ENCODE measurements around the gene IGSF23.
A peak's percentile ranks its signal among the peaks of the same experiment; 100 is the strongest.
"Not testable (repeated sequence)": the region's sequence is repeated elsewhere in the genome, so short reads cannot be mapped to it uniquely, and the experiment has no call there.

IGSF23 gene

GRCh38 chr19:44609219-44609618, 4.1 kb upstream of the IGSF23 start:
- H3K36me3 ChIP-seq (ENCODE audit: control insufficient read depth in 1 of 2, insufficient read depth in 2 of 2, low read length in 2 of 2), result no peaks in the 10 kb centered on the region
- no peak overlapping the region for H3K9ac ChIP-seq (ENCODE audit: low read depth in 1 of 2, low read length in 2 of 2)
- no peaks in the 10 kb centered on the region for H3K9me3 ChIP-seq (ENCODE audit: control insufficient read depth in 1 of 2, low read length in 2 of 2)
- no peaks in the 10 kb centered on the region for H3K27me3 ChIP-seq (ENCODE audit: control insufficient read depth in 1 of 2, insufficient read depth in 2 of 2, low read length in 2 of 2)
- H3K4me1 ChIP-seq (ENCODE audit: control insufficient read depth in 1 of 2, insufficient read depth in 2 of 2, low read length in 2 of 2), result peaks cover 34 to 51% of the 10 kb centered on the region in 2 donors
- no peak overlapping the region for H3K27ac ChIP-seq (ENCODE audit: low read depth, low read length)
- no peak overlapping the region for H3K4me3 ChIP-seq (ENCODE audit: low read depth in 1 of 2, low read length in 2 of 2)

GRCh38 chr19:44610497-44610896, 2.9 kb upstream of the IGSF23 start:
- H3K27ac ChIP-seq (ENCODE audit: low read depth, low read length); H3K36me3 ChIP-seq (ENCODE audit: control insufficient read depth in 1 of 2, insufficient read depth in 2 of 2, low read length in 2 of 2); H3K9me3 ChIP-seq (ENCODE audit: control insufficient read depth in 1 of 2, low read length in 2 of 2); H3K27me3 ChIP-seq (ENCODE audit: control insufficient read depth in 1 of 2, insufficient read depth in 2 of 2, low read length in 2 of 2); H3K9ac ChIP-seq (ENCODE audit: low read depth in 1 of 2, low read length in 2 of 2); H3K4me3 ChIP-seq (ENCODE audit: low read depth in 1 of 2, low read length in 2 of 2): not testable (repeated sequence)
- H3K4me1 ChIP-seq (ENCODE audit: control insufficient read depth in 1 of 2, insufficient read depth in 2 of 2, low read length in 2 of 2), result peaks cover 33 to 50% of the 10 kb centered on the region in 2 donors

GRCh38 chr19:44611812-44612295, 1.5 kb upstream of the IGSF23 start:
- Histone ChIP-seq H3K27ac (ENCODE audit: low read depth, low read length) (no peak overlapping the region), H3K4me1 (ENCODE audit: control insufficient read depth in 1 of 2, insufficient read depth in 2 of 2, low read length in 2 of 2) (peaks cover 32 to 49% of the 10 kb centered on the region in 2 donors)

GRCh38 chr19:44614313-44614712, 950 bp downstream of the IGSF23 start:
- H3K27ac ChIP-seq (ENCODE audit: low read depth, low read length), result peak overlapping the region; percentile 72
- no peaks in the 10 kb centered on the region for H3K27me3 ChIP-seq (ENCODE audit: control insufficient read depth in 1 of 2, insufficient read depth in 2 of 2, low read length in 2 of 2)
- peaks cover 20 to 33% of the 10 kb centered on the region in 2 donors for H3K4me1 ChIP-seq (ENCODE audit: control insufficient read depth in 1 of 2, insufficient read depth in 2 of 2, low read length in 2 of 2)
- no peaks in the 10 kb centered on the region for H3K9me3 ChIP-seq (ENCODE audit: control insufficient read depth in 1 of 2, low read length in 2 of 2)
- peak overlapping the region in 1 of 2 donors; percentile 60 for H3K4me3 ChIP-seq (ENCODE audit: low read depth in 1 of 2, low read length in 2 of 2)
- no peak overlapping the region for H3K9ac ChIP-seq (ENCODE audit: low read depth in 1 of 2, low read length in 2 of 2)
- H3K36me3 ChIP-seq (ENCODE audit: control insufficient read depth in 1 of 2, insufficient read depth in 2 of 2, low read length in 2 of 2), result no peaks in the 10 kb centered on the region

More at GRCh38 chr19:44611812-44612295, 1.5 kb upstream of the IGSF23 start:
- no peak overlapping the region for H3K4me3 ChIP-seq (ENCODE audit: low read depth in 1 of 2, low read length in 2 of 2)
- H3K27me3 ChIP-seq (ENCODE audit: control insufficient read depth in 1 of 2, insufficient read depth in 2 of 2, low read length in 2 of 2), result no peaks in the 10 kb centered on the region
- H3K9ac ChIP-seq (ENCODE audit: low read depth in 1 of 2, low read length in 2 of 2), result peak overlapping the region in 1 of 2 donors; percentile 47
- no peaks in the 10 kb centered on the region for H3K36me3 ChIP-seq (ENCODE audit: control insufficient read depth in 1 of 2, insufficient read depth in 2 of 2, low read length in 2 of 2)
- no peaks in the 10 kb centered on the region for H3K9me3 ChIP-seq (ENCODE audit: control insufficient read depth in 1 of 2, low read length in 2 of 2)

- Histone ChIP-seq H3K27ac (ENCODE audit: low read depth, low read length) (no peak overlapping the region), H3K9me3 (ENCODE audit: control insufficient read depth in 1 of 2, low read length in 2 of 2) (no peaks in the 10 kb centered on the region), H3K9ac (ENCODE audit: low read depth in 1 of 2, low read length in 2 of 2) (no peak overlapping the region), H3K4me3 (ENCODE audit: low read depth in 1 of 2, low read length in 2 of 2) (peak overlapping the region in 1 of 2 donors; percentile 36), H3K27me3 (ENCODE audit: control insufficient read depth in 1 of 2, insufficient read depth in 2 of 2, low read length in 2 of 2) (no peaks in the 10 kb centered on the region), H3K4me1 (ENCODE audit: control insufficient read depth in 1 of 2, insufficient read depth in 2 of 2, low read length in 2 of 2) (peaks cover 15 to 28% of the 10 kb centered on the region in 2 donors), H3K36me3 (ENCODE audit: control insufficient read depth in 1 of 2, insufficient read depth in 2 of 2, low read length in 2 of 2) (no peaks in the 10 kb centered on the region)
Observed at GRCh38 chr19:44615863-44616247, 2.5 kb downstream of the IGSF23 start.

- Histone ChIP-seq H3K4me1 (ENCODE audit: control insufficient read depth in 1 of 2, insufficient read depth in 2 of 2, low read length in 2 of 2) (peaks cover 9 to 17% of the 10 kb centered on the region in 2 donors), H3K9me3 (ENCODE audit: control insufficient read depth in 1 of 2, low read length in 2 of 2) (no peaks in the 10 kb centered on the region), H3K27me3 (ENCODE audit: control insufficient read depth in 1 of 2, insufficient read depth in 2 of 2, low read length in 2 of 2) (no peaks in the 10 kb centered on the region), H3K4me3 (ENCODE audit: low read depth in 1 of 2, low read length in 2 of 2) (no peak overlapping the region), H3K9ac (ENCODE audit: low read depth in 1 of 2, low read length in 2 of 2) (no peak overlapping the region), H3K36me3 (ENCODE audit: control insufficient read depth in 1 of 2, insufficient read depth in 2 of 2, low read length in 2 of 2) (no peaks in the 10 kb centered on the region), H3K27ac (ENCODE audit: low read depth, low read length) (no peak overlapping the region)
Observed at GRCh38 chr19:44617110-44617880, 3.9 kb downstream of the IGSF23 start.

- Histone ChIP-seq H3K4me1 (ENCODE audit: control insufficient read depth in 1 of 2, insufficient read depth in 2 of 2, low read length in 2 of 2) (peaks cover 0 to 2% of the 10 kb centered on the region in 2 donors), H3K9ac (ENCODE audit: low read depth in 1 of 2, low read length in 2 of 2) (no peak overlapping the region), H3K9me3 (ENCODE audit: control insufficient read depth in 1 of 2, low read length in 2 of 2) (no peaks in the 10 kb centered on the region), H3K27me3 (ENCODE audit: control insufficient read depth in 1 of 2, insufficient read depth in 2 of 2, low read length in 2 of 2) (no peaks in the 10 kb centered on the region), H3K4me3 (ENCODE audit: low read depth in 1 of 2, low read length in 2 of 2) (no peak overlapping the region), H3K27ac (ENCODE audit: low read depth, low read length) (no peak overlapping the region), H3K36me3 (ENCODE audit: control insufficient read depth in 1 of 2, insufficient read depth in 2 of 2, low read length in 2 of 2) (no peaks in the 10 kb centered on the region)
Observed at GRCh38 chr19:44618640-44619357, 5.4 kb downstream of the IGSF23 start.

- Histone ChIP-seq H3K36me3 (ENCODE audit: control insufficient read depth in 1 of 2, insufficient read depth in 2 of 2, low read length in 2 of 2) (peaks cover 0 to 6% of the 10 kb centered on the region in 2 donors), H3K27ac (ENCODE audit: low read depth, low read length) (no peak overlapping the region), H3K4me3 (ENCODE audit: low read depth in 1 of 2, low read length in 2 of 2) (no peak overlapping the region), H3K9me3 (ENCODE audit: control insufficient read depth in 1 of 2, low read length in 2 of 2) (no peaks in the 10 kb centered on the region), H3K27me3 (ENCODE audit: control insufficient read depth in 1 of 2, insufficient read depth in 2 of 2, low read length in 2 of 2) (no peaks in the 10 kb centered on the region), H3K9ac (ENCODE audit: low read depth in 1 of 2, low read length in 2 of 2) (no peak overlapping the region), H3K4me1 (ENCODE audit: control insufficient read depth in 1 of 2, insufficient read depth in 2 of 2, low read length in 2 of 2) (no peaks in the 10 kb centered on the region)
Observed at GRCh38 chr19:44620667-44621066, 7.3 kb downstream of the IGSF23 start.

- Histone ChIP-seq H3K4me1 (ENCODE audit: control insufficient read depth in 1 of 2, insufficient read depth in 2 of 2, low read length in 2 of 2) (no peaks in the 10 kb centered on the region), H3K36me3 (ENCODE audit: control insufficient read depth in 1 of 2, insufficient read depth in 2 of 2, low read length in 2 of 2) (peaks cover 0 to 7% of the 10 kb centered on the region in 2 donors), H3K27me3 (ENCODE audit: control insufficient read depth in 1 of 2, insufficient read depth in 2 of 2, low read length in 2 of 2) (no peaks in the 10 kb centered on the region)
Observed at GRCh38 chr19:44621367-44621766, 8.0 kb downstream of the IGSF23 start.

GRCh38 chr19:44623080-44623479, 9.7 kb downstream of the IGSF23 start:
- Histone ChIP-seq H3K36me3 (ENCODE audit: control insufficient read depth in 1 of 2, insufficient read depth in 2 of 2, low read length in 2 of 2) (peaks cover 0 to 7% of the 10 kb centered on the region in 2 donors), H3K9ac (ENCODE audit: low read depth in 1 of 2, low read length in 2 of 2) (no peak overlapping the region), H3K4me3 (ENCODE audit: low read depth in 1 of 2, low read length in 2 of 2) (no peak overlapping the region), H3K9me3 (ENCODE audit: control insufficient read depth in 1 of 2, low read length in 2 of 2) (no peaks in the 10 kb centered on the region), H3K4me1 (ENCODE audit: control insufficient read depth in 1 of 2, insufficient read depth in 2 of 2, low read length in 2 of 2) (no peaks in the 10 kb centered on the region), H3K27ac (ENCODE audit: low read depth, low read length) (no peak overlapping the region), H3K27me3 (ENCODE audit: control insufficient read depth in 1 of 2, insufficient read depth in 2 of 2, low read length in 2 of 2) (no peaks in the 10 kb centered on the region)

More at GRCh38 chr19:44621367-44621766, 8.0 kb downstream of the IGSF23 start:
- Histone ChIP-seq H3K9me3 (ENCODE audit: control insufficient read depth in 1 of 2, low read length in 2 of 2) (no peaks in the 10 kb centered on the region), H3K27ac (ENCODE audit: low read depth, low read length) (no peak overlapping the region), H3K9ac (ENCODE audit: low read depth in 1 of 2, low read length in 2 of 2) (no peak overlapping the region), H3K4me3 (ENCODE audit: low read depth in 1 of 2, low read length in 2 of 2) (no peak overlapping the region)
